ENCODE results near the gene IQSEC1.

IQSEC1 gene

DNA sequence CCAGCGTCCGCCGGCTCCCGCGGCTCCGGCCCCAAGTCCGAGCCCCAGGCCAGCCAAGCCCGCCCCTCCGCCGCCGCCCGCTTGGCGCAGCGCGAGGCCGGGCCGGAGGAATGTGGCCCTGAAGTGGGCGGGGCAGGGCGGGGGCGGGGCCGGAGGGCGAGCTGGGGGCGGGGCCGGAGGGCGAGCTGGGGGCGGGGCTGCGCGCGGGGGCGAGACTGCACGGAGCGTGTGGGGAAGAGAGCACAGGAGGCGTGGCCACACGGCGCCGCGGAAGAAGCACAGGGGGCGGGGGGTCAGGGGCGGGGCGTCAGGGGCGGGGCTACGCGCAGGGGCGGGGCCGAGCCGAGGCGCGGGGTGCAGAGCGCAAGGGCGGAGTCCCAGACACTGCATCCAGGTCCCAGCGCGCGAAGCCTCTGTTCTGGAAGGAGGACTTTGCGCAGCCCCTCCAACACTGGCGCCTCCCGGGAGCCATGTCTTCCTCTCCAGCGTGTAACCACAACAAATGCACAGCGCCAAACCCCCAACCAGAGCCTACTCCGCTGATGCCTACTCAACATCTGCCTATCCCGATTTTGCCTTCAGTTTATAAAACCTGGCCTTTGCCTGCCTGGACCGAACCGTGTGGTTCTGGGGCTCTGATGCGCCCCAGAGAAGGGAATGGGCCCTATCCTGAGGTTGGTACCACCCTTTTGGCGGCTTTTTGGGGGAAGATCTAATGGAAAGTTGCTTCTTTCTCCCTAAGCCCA lies 105.5 kb downstream of the IQSEC1 start:
- DNase-seq (ENCODE audit: low read depth) = peak; percentile 72

DNA sequence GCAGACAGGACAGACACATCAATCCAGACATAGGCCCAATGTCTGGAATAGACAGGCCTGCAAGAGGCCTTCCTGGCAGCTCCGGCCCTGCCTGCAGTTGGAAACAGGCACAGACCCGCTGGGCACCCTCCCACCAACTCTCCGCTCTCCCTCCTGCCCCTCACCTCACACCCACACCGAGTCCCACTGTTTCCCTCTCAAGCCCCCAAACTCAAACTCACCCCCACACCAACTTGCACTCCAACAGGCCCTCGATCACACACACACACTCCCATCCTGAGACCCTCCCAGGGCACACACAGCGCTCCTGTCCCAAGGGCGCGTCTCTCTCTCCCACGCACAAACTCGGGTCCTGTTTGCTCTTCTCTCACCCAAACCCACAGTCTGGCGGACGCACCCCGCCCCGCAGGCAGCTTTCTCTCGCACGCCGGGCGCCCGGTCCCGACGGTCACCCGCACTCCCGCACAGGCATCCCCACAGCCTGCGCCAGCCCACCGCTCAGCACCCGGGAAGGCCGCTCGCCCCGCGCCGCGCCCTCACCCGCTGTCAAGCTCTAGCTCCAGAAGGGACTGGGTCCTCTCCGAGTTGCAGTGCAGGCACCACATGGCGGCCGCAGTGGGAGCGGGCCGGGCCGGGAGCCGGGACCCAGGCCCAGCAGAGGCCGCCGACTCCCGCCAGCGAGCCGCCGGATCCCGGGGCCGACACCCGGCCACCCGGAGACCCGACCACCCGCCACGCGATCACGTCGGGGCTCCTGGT lies 106.2 kb downstream of the IQSEC1 start:
- DNase-seq (ENCODE audit: low read depth) = no peak

DNA sequence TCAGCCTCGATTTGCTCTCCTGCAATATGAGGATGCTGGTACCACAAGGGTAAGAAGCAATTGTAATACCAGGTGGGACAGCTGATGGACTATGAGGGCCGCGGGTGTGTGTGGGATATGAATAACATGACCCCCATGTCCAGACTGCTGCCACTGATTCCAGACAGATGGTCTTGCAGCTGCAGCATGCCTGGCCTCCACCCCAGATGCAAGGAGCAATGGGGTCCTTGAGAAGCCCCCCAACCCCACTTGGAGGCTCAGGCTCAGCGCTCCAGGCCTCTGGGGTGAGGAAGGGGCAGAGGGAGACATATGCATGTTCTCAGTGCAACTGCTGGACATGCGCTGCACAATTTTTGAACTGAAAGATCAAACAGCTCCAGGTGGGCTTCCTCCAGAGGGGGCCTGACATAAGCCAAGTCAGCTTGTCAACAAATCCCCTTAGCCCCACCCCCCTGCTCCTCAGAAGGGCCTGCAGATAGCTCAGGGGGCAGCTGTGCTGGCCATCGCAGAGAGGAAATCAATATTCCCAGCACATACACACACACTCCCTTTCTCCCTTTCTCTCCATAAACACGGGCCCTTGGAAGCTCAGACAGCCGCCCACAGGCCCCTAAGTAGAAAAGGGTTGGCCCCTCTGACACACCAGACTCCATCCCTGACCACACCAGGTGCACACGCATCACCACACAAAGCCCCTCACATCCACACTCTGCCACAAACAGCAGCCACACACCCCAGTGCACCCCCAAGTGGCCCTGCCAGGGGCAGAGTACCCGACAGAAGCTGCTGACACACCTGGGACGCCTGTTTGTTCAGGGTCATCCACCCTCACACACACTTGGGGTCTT lies 107.0 kb downstream of the IQSEC1 start:
- DNase-seq (ENCODE audit: low read depth) = no peak

DNA sequence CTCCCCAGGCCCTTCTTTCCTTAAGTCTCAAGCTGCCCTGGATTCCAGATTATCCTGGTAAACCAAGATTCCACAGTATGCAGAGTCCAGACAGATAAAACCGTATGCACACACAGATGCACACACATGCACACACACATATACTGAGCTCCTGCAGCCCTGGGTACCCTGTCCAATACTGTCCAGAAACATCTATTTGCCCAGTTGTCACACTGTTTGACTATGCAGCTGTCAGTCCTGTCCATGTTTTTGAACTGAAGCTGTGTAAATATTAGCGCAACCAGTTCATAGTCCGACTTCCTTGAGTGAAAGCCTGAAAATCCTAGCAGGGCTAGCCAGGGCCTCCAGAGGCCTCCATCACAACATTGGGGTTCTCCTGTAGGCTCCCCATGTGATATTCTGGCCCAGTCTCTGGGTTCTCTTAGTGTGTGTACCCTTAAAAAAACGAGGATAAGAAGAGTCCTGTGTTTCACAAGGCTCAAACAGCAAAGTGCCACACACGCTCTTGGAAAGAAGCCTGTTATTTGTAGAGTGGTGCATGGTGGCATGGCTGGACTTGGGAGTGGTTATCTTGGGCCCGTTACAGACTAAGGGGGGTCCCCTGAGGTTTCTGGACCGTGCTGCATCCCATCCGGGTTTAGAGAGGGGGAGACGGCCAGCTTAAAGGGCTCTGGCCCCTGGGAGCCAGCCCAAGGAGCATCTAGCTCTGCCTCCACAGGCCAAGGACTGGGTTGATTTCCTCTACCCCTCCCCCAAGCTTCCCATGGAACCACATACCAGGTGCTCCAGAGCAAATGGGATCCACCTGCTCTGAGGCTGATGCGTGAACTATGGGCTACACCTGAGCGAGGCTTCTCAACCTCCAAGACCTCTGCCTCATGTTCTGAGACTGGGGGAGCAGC lies 108.3 kb downstream of the IQSEC1 start:
- DNase-seq (ENCODE audit: low read depth) = no peak

DNA sequence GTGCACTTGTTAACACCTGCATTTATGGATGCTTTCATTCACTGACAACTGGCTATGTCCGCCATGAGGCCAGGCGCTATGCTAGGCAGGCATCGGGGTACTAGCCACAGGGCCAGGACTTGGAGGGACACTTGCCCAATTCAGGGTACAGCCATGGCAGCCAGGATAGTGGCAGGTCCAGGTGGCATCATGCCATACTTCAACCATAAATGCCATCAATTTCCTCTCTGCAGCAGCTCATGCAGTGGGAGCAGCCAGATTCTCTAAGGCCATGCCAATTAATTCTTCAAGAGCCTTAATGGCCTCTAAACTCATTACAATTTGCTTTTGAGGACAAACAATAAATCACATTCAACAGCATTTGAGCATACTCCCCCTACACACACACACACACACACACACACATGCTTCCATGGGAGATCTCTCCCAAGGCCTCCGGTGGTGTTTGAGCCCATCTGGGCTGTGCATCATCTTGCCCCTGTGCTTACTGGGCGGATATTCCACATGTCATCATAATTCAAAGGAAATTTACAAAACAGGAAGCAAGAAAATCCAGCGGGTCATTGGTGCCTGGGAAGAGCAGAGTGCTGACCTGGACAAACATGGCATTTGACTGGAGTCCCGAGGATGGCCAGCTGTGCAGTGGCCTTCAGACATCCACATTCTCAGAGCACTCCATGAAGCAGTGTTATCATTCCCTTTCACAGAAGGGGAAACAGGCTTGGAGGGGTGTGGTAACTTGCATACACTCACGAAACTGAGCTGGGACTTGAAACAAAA lies 109.1 kb downstream of the IQSEC1 start:
- DNase-seq (ENCODE audit: low read depth) = peak; percentile 54

DNA sequence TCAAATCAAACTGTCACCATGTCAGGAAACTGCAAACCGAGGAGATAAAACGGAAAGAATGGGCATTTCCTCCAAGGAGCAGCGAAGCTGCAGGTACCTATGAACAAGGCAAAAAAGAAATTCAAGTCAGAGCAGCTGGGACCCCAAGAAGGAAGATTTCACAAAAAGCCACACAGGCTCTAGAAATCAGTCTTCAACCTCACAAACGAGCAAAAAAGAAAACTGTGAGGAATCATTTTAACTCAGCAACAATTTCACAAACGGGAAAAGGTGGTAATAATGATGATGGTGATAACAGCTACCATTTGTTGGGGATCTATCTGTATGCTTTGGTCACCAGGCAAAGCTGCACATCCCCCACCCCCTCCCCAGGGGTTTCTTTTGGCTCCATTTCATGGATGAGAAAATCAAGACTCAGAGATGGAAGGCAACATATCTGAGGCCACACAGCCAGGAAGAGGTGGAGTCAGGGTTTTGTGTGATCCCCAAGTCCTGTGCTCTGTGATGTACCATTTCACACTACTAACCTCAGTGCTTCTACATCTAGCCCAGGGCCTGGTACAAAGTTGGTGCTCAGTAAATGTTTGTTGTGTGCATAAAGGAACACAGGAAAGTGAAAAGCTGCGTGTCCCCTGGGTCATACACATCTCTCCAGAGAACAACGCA lies 109.9 kb downstream of the IQSEC1 start:
- DNase-seq (ENCODE audit: low read depth) = no peak

DNA sequence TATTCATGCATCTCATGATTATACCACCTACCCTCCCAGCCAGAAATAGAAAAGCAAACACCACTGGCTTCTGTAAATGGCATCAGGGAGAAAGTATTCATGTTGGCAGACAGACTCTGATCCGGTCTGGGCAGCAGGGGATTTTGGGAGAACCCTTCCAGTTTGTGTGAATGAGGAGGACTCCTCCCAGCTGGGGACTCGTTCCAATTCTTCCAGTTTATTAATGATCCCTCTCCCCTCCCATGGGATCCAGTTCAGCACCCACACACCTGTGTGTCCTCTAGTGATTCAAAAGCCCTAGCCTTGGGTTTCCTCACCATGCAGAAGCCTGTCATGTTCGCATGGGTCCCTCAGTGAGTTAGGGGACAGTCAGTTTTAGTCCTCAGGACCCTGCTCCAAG lies 110.9 kb downstream of the IQSEC1 start:
- no peak for DNase-seq (ENCODE audit: low read depth)

DNA sequence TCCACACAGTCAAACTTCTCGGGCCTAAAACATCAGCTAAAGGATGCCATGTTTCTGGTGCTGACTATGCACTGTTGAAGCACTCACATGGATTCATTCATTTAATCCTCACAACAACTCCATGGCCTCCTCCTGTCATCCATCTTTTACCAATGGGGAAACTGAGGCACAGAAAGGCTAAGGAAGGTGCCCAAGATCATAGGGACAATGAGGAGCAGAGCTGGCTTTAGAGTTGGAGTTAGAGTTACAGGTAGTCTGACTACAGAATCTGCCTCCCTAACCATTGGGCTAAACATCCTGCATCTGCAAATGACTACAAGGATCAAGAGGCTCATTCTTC lies 111.6 kb downstream of the IQSEC1 start:
- no peak for DNase-seq (ENCODE audit: low read depth)

DNA sequence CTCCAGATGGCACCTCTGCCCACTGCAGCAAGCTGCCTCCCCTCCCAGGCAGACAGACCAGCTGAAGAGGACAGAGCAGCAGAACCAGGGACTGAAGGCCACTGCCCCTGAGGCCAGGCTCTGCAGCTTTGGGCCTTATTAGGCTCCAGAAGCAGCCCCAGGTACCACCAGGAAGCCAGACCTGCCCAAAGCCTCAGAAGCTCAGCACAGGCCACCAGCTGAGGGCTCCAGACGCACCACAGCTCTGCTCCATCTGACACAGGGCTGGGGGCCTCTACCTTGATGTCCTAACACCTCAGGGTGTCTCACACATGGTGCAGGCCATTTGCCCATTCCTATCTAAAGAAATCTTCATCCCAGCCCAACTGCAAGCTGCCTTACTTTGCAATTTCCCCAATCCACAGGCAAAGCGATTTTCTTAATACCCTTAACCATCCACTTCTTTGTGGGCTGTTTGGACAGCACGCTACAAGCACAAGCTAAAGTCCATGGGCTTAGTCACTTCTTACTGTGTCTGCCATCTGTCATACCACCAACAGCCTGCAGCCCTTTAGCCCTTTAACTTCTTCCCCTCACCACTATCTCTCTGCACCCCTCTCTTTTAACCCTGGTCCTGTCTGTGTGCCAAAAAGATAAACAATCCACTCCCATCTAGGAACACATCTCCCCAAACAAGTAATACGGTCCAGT lies 112.1 kb downstream of the IQSEC1 start:
- no peak for DNase-seq (ENCODE audit: low read depth)

DNA sequence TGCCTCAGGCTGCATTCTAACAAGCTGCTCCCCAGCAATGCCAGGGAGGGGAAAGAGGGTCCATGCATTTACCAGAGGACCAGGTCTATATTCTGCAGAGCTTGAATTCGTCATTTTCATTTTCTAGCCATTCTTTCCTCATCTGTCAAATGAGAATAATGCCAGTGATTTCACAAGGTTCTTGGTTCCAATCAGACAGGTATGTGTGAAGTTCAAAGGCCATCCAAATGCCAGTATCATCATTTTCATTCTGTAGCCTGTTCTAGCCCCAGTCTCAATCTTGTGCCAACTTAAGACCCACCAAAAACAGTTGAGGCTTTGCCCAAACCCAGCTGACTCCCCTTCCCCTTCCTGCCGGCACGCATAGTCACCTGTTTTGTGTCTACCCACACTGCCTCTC lies 112.7 kb downstream of the IQSEC1 start:
- DNase-seq (ENCODE audit: low read depth) = no peak

DNA sequence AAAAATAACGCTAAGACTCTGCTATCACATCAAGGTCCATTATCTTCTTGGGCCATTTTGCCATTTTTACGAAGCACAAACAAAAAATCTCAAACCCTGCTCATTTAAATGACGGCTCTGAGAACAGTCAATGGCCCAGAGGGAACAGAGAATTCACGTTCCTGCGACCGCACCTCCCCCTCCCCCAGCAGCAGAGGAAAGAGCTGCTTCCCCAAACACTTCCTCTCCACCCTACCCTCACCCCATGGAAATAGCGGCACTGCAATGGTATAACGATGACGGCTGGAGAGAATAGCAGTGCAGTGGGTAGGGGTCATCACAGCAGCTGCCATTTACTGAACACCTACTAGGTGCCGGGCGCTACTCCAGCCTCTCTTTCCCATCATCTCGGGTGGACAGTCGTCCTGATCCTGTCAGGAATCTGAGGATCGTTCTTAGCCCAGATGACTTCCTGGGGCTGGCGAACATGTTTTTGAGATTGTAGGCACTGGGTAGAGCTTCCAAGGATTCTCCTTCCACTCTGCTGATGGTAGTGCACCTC lies 113.3 kb downstream of the IQSEC1 start:
- no peak for DNase-seq (ENCODE audit: low read depth)

DNA sequence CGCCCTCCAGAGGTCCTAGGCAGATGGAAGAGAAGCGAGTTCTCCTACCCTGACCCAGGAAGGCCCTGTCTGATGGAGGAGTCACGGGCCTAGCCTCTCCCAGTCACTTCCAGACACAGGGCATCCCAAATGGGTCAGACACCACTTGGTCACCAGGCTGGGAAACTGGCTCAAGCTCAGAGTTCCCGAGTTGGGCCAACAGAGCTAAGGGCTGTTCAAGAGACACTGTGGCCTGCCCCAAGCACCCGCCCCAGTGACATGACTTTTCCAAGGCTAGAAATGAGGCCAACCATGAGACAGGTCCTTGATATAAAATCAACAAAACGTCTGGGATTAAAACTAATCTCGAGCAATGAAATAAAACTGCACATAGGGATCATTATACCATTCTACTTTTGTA lies 113.8 kb downstream of the IQSEC1 start:
- DNase-seq (ENCODE audit: low read depth) = no peak

DNA sequence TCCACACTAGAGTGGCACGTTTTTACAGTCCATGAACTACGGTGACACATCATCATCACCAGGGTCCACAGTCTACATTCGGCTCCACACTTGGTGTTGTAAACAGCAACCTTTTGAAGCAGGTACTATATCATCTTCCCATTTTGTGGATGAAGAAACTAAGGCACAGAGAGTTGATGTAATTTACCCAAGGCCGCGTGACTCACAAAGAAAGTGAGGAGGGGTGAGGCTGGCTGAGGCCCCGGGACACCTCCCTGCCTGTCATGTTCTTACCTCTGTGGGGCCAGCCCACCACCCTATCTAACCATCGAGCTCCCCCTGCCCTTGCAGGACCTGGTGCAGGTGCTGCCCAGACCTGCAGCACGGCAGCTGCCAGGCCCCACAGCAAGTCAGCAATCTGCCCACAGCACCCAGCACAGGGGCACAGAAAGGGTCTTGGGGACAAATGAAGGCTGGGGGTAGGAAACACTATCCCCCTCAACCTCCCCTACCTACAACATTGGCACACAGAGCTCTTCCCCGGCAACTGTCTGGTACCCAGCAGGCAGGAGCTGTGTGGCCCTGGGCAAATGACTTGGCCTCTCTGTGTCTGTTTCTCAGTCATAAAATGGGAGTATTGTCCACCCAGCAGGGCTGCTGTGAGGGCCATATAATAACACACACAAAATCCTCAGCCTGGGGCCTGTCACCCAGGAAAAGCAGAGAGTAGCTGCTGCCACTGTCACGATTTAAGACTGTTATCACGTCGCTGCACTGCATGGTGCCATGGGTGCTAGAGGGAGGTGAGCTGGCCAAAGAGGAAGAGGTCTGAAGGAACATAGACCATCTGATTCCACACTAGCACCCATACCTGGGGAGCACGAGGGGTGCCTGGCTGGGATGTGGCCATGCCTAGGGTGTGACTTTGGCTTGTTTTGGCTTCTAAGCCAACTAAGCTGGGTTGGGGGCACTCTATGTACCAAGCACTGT lies 115.1 kb downstream of the IQSEC1 start:
- DNase-seq (ENCODE audit: low read depth) = no peak

DNA sequence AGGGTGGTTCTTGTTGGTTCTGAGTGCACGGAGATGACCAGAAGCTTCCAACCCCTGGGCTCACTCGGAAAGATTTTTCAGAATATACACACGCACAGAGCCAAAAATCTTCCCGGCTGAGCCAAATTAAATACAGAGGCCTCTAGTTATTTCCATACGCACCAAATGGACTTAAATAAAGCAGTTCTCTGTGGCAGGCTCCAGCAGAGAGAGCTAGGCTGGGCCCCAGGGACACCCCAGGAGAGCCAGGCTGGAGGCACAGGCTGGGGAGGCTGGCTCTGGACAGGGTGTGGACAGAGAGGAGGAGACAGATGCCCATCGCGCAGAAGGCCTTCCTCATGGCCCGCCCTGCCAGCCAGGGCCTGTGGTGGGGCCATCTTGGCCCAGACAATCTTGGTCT lies 115.9 kb downstream of the IQSEC1 start:
- no peak for DNase-seq (ENCODE audit: low read depth)

DNA sequence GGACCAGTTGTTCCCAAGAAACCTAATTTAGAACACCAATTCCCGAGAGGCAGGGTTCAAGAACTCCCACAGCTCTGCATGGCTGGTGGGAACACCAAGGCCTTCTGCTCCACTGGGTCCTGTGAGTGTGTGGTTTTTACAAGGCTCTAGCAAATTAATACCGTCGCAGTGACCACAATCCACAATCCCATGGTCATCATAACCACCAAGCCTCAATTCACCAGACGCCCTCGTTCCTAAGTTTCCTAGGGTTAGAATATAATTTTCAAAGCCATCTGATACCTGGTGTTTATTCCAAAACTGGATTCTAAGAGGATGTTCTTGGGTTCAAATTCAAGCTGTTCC lies 116.9 kb downstream of the IQSEC1 start:
- DNase-seq (ENCODE audit: low read depth) = no peak

DNA sequence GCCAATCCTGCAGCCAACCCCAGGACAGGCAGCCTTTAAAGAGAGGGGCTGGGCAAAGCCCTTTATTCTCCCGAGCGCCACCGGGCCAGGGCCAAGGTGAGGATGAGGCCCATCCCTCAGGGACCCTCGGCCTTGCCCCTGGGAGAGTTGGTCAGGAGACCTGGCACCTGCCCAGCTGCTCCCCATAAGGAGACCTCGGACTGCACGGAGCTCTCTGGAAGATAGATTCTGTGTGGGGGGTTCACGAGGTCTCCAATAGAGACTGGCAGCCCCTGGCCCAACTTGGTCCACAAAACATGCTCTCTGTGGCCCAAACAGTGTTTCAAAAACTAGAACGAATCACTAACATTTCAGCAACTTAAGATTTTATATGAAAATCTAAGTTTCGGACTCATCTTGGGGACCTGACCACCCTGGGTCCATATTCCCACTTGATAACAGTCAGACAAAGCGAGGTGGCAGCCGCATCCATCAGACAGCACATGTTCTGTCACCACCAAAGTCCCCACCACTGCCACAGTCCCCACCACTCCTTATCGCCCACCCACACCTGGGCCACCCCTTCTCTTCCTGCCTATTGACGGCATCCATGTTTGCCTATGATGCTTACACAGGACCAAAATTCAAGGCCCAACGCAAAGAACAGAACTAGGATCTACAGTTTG lies 117.4 kb downstream of the IQSEC1 start:
- DNase-seq (ENCODE audit: low read depth) = no peak

DNA sequence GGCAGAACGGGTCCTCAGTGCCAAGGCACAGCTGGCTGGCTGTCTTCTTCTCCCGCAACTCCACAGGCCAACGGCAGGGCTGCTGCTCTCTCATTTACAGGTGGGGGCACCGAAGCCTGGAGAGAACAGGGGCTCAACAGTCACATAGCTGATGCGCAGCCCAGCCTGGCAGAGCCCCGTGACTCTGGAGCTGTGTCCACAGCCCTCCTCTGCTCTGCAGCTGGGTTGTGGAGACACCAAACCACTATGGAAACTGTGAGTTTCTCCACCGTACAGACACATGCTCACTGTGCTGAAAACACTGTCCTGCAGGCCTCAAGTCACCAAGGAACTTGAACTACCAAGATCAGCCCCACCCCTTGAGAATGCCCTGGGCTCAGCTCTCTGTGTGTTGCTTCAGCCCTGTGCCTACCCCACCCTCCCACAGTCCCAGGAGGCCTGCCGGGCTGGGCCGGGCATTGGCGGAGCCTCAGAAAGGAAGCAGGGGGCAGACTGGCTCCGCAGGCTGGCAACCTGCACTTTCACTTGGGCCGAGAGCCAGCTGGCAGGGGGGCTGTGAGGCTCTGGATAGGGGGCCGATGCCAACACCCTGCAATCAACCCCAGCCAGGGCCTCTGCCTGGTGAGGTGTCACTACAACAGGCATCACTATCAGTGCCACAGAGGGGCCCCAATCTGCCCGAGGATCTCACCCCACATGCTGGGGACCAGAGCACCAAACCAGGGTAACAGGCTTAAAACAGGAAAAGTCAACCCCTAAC lies 118.2 kb downstream of the IQSEC1 start:
- no peak for DNase-seq (ENCODE audit: low read depth)
